HepG2 (cell line): ENCODE data around the gene CCND1. TPM values are rescaled to one million over a fixed set of nuclear protein-coding genes. Genes with fewer than 3 reads are reported as not detected.

Experiments
- ATAC-seq: fragments of 200-7000 bp; cut with Tn5 transposase; 3 replicates; pipeline ENCODE4 v1.9.1; 2020; ENCODE audit warnings: mild to moderate bottlenecking, moderate library complexity
- BruUV-seq: library from RNA; stranded (reverse); fragments of 400-500 nt; replicated peaks from 2 replicates; lab custom pipeline; 2021; lab: Mats Ljungman, UMichigan
- CTCF ChIA-PET: fragments of 300-600 bp; formaldehyde crosslinking; extraction: SDS; loops from one replicate; lab custom pipeline; 2021; ENCODE audit warnings: low total read pairs, inconsistent platforms, low intra/inter-chr PET ratio; lab: Yijun Ruan, JAX
- POLR2A ChIA-PET: fragments of 350-600 bp; sonication (Branson Sonifier 250); formaldehyde crosslinking; loops from one replicate; lab custom pipeline; 2020; ENCODE audit warnings: antibody characterized with exemption, inconsistent platforms; lab: Yijun Ruan, JAX
- DNase-seq: peaks from one replicate; pipeline ENCODE4 v3.0.0-alpha.2; 2015; ENCODE audit warnings: low spot score
- FAIRE-seq: peaks from 3 replicates; lab custom pipeline; 2011; peaks lifted over from hg19 to GRCh38; lab: Jason Lieb, UNC
- H2AFZ ChIP-seq: one replicate; pipeline ENCODE4 v1.6.1; 2011; ENCODE audit warnings: low read length, inconsistent platforms
- H3K27ac ChIP-seq: fragments of 300-600 bp; 3 replicates; pipeline ENCODE4 v1.8.0; 2011; ENCODE audit warnings: mixed run types, mild to moderate bottlenecking, mixed read lengths, low read length, inconsistent platforms; ENCODE audit not compliant: insufficient read depth; ENCODE audit errors: extremely low read length
- H3K27me3 ChIP-seq, 2 experiments: fragments of 200-600 bp in 1 of 2; 2 replicates in 1 of 2; 3 replicates in 1 of 2; pipeline versions ENCODE4 v1.6.0 to v1.8.0; 2011; ENCODE audit warnings: low read length in 2 of 2, mild to moderate bottlenecking in 2 of 2, moderate library complexity in 2 of 2, inconsistent platforms in 1 of 2; ENCODE audit not compliant: insufficient read depth in 2 of 2, control insufficient read depth in 1 of 2
- H3K36me3 ChIP-seq, 2 experiments: fragments of 200-600 bp in 1 of 2; replicated peaks in 1 of 2; 2 replicates in 1 of 2; 3 replicates in 1 of 2; pipeline versions ENCODE4 v1.5.1 to v1.8.0; 2011; ENCODE audit warnings: low read length in 2 of 2, inconsistent platforms in 1 of 2; ENCODE audit not compliant: insufficient read depth in 2 of 2, control insufficient read depth in 1 of 2
- H3K4me1 ChIP-seq: 2 replicates; pipeline ENCODE4 v1.5.1; 2012; ENCODE audit warnings: low read length, inconsistent platforms; ENCODE audit not compliant: insufficient read depth
- H3K4me2 ChIP-seq: 2 replicates; pipeline ENCODE4 v1.6.0; 2011; ENCODE audit warnings: low read depth, low read length, inconsistent platforms
- H3K4me3 ChIP-seq, 3 experiments: fragments of 200-600 bp in 1 of 3; sonication (generic), shearing (Covaris generic) in 1 of 3; replicated peaks in 1 of 3; 2 replicates each; pipeline ENCODE4 v1.5.1; 2011 to 2016; ENCODE audit warnings: low read length in 3 of 3, inconsistent platforms in 2 of 3, low read depth in 2 of 3, mild to moderate bottlenecking in 2 of 3, control low read depth in 1 of 3, mixed read lengths in 1 of 3; ENCODE audit not compliant: insufficient read depth in 1 of 3
- H3K79me2 ChIP-seq: one replicate; pipeline ENCODE4 v1.6.1; 2011; ENCODE audit warnings: low read length, inconsistent platforms; ENCODE audit not compliant: insufficient read depth
- H3K9ac ChIP-seq: 2 replicates; pipeline ENCODE4 v1.6.0; 2011; ENCODE audit warnings: mild to moderate bottlenecking, low read depth, low read length, inconsistent platforms; ENCODE audit not compliant: insufficient read depth
- H3K9me3 ChIP-seq: 2 replicates; pipeline ENCODE4 v1.5.1; 2012; ENCODE audit warnings: mild to moderate bottlenecking, low read length
- H4K20me1 ChIP-seq: 2 replicates; pipeline ENCODE4 v1.6.0; 2011; ENCODE audit warnings: inconsistent platforms, mild to moderate bottlenecking, low read length, moderate library complexity; ENCODE audit not compliant: insufficient read depth
- AGO2 ChIP-seq: fragments of 200-400 bp; formaldehyde crosslinking; optimal IDR thresholded peaks from 2 replicates; pipeline ENCODE3; 2017; ENCODE audit warnings: mild to moderate bottlenecking, low read depth, low read length, moderate library complexity
- ARNT ChIP-seq: fragments of 450-650 bp; IDR thresholded peaks from 2 replicates; pipeline ENCODE4 v1.6.1; 2017
- CENPBD1 ChIP-seq: sonication (generic); formaldehyde crosslinking; IDR thresholded peaks from 2 replicates; pipeline ENCODE4 v1.8.0; 2022; ENCODE audit warnings: missing genetic modification reagents, low read depth, mild to moderate bottlenecking, borderline replicate concordance
- HNF1B ChIP-seq: sonication (generic); formaldehyde crosslinking; IDR thresholded peaks from 2 replicates; pipeline ENCODE4 v1.5.1; 2020; ENCODE audit warnings: mild to moderate bottlenecking, moderate library complexity, missing genetic modification reagents
- MED1 ChIP-seq: sonication (generic); formaldehyde crosslinking; IDR thresholded peaks from 2 replicates; pipeline ENCODE4 v1.4.0; 2020; ENCODE audit warnings: missing genetic modification reagents
- MEIS2 ChIP-seq: sonication (generic); formaldehyde crosslinking; IDR thresholded peaks from 2 replicates; pipeline ENCODE4 v1.9.0; 2021; ENCODE audit warnings: mild to moderate bottlenecking, missing genetic modification reagents
- NR2F1 ChIP-seq, 2 experiments: fragments of 450-650 bp in 1 of 2; formaldehyde crosslinking in 1 of 2; IDR thresholded peaks; 2 replicates each; pipeline versions ENCODE4 v1.5.0 to v1.6.1; 2016 to 2020; ENCODE audit warnings: mild to moderate bottlenecking in 1 of 2, missing compliant biosample characterization in 1 of 2, missing genetic modification reagents in 1 of 2, moderate library complexity in 1 of 2
- PBX2 ChIP-seq: IDR thresholded peaks from 2 replicates; pipeline ENCODE4 v1.6.1; 2016; ENCODE audit warnings: control low read depth
- SMC3 ChIP-seq: IDR thresholded peaks from 2 replicates; pipeline ENCODE4 v1.6.1; 2011; ENCODE audit warnings: low read length, improper control_type of control experiment
- SP1 ChIP-seq, 2 experiments: fragments of 450-650 bp in 1 of 2; sonication (generic) in 1 of 2; formaldehyde crosslinking in 1 of 2; IDR thresholded peaks; 2 replicates each; pipeline versions ENCODE4 v1.4.0 to v1.6.1; 2016 to 2020; ENCODE audit warnings: missing genetic modification reagents in 1 of 2
- XBP1 ChIP-seq: sonication (generic); formaldehyde crosslinking; IDR thresholded peaks from 2 replicates; pipeline ENCODE4 v1.5.0; 2020; ENCODE audit warnings: missing genetic modification reagents
- ZBTB21 ChIP-seq: sonication (generic); formaldehyde crosslinking; IDR thresholded peaks from 2 replicates; pipeline ENCODE4 v1.4.0; 2020; ENCODE audit warnings: missing genetic modification reagents
- ZNF224 ChIP-seq: sonication (generic); formaldehyde crosslinking; IDR thresholded peaks from 2 replicates; pipeline ENCODE4 v1.5.0; 2020; ENCODE audit warnings: mild to moderate bottlenecking, missing genetic modification reagents
- ZNF605 ChIP-seq: sonication (generic); formaldehyde crosslinking; IDR thresholded peaks from 2 replicates; pipeline ENCODE4 v1.8.0; 2022; ENCODE audit warnings: mild to moderate bottlenecking, missing genetic modification reagents
- ZSCAN31 ChIP-seq: sonication (generic); formaldehyde crosslinking; IDR thresholded peaks from 2 replicates; pipeline ENCODE4 v1.5.0; 2020; ENCODE audit warnings: low read depth, mild to moderate bottlenecking, missing genetic modification reagents
- WGBS: methylation state at CpG from one replicate; pipeline ENCODE4 v1.1.6; 2017; ENCODE audit warnings: low lambda C conversion rate; 5-methylcytosine and 5-hydroxymethylcytosine counted together
- in situ Hi-C: cut with HindIII; loops from 2 replicates; pipeline ENCODE4 v1.10.0; 2017; ENCODE audit warnings: low pct_unique_long_range_greater_than_20kb; ENCODE audit not compliant: extremely low pct_ligation_motif_present
- intact Hi-C: fragments of 100-400 bp; cut with micrococcal nuclease; formaldehyde crosslinking; loops from one replicate; pipeline ENCODE4 v1.10.0; 2022; ENCODE audit not compliant: unreplicated experiment
- polyA plus RNA-seq, 8 experiments: library from polyadenylated mRNA; depleted of rRNA in 3 of 8; stranded (reverse) in 7 of 8; unstranded in 1 of 8; fragments of >200 nt; fragmentation: Illumina TruSeq in 4 of 8; extraction: Trizol in 4 of 8; gene quantifications; 2 replicates each; pipeline versions ENCODE4 v1.2.1 to v1.2.3, GENCODE V29; 2011 to 2016; ENCODE audit warnings: low read depth in 4 of 8, missing spikeins in 1 of 8, mixed read lengths in 1 of 8; ENCODE audit not compliant: insufficient read depth in 1 of 8
- total RNA-seq, 5 experiments: library from RNA; depleted of rRNA; stranded (reverse); fragments of >200 nt; fragmentation: Illumina TruSeq; extraction: Trizol; gene quantifications; 2 replicates each; pipeline ENCODE4 v1.2.3, GENCODE V29; 2016; ENCODE audit warnings: low read depth in 1 of 5

Gene CCND1
- total and polyA plus RNA-seq, 2 of the 13 experiments (the other 11 are each of a cell fraction or from before 2014, with no cell fraction given), result 107 to 136 TPM

GRCh38 chr11:69669486-69669885 is 28.5 kb downstream of the CCND1 start:
- 93% methylated on average over 19 of the region's 19 CpGs for WGBS
- CTCF ChIA-PET, result interaction anchor here (0.7 to 2.9 kb wide), 4 partner anchors 7 to 568 kb away, joined by 3 to 26 read pairs (median 12); no protein-coding TSS in a partner anchor

GRCh38 chr11:69670158-69670845 is 29.3 kb downstream of the CCND1 start:
- Histone ChIP-seq H3K9ac (0 out of 2 replicates have a peak overlapping the region, but pooled peaks have one; percentile 48), H3K36me3 (peaks cover 4 to 17% of the 10 kb centered on the region in 2 experiments; a peak in 4 of 5 replicates), H3K4me2 (peak overlapping the region; percentile 38), H3K9me3 (no peaks in the 10 kb centered on the region), H4K20me1 (peaks cover 3% of the 10 kb centered on the region; the same call in 1 of the 2 replicates), H2AFZ (no peak overlapping the region), H3K27ac (peak overlapping the region; percentile 39), H3K27me3 (no peaks in the 10 kb centered on the region), H3K79me2 (peaks cover 20% of the 10 kb centered on the region), H3K4me1 (peaks cover 58% of the 10 kb centered on the region), H3K4me3 (0 out of 6 replicates have a peak overlapping the region, but pooled peaks of 2 of the 3 experiments have one; percentile 13 to 18)
- FAIRE-seq (peak; percentile 91), DNase-seq (peak; percentile 77), ATAC-seq (peak; percentile 52)
- BruUV-seq, result no TSS peak
- intact Hi-C loops (loop anchor here (1.0 kb wide), 3 partner anchors 16 to 569 kb away; no protein-coding TSS in a partner anchor), in situ Hi-C loops (loop anchor here (10.0 kb wide), 1 partner anchor 566 kb away; no protein-coding TSS in a partner anchor)
- POLR2A ChIA-PET, result interaction anchor here (0.6 to 8.9 kb wide), 4 partner anchors 13 to 40 kb away, joined by 3 to 128 read pairs (median 18); partner anchors contain the start of gene CCND1
- WGBS, result 57% methylated on average over 12 of the region's 18 CpGs
- CTCF ChIA-PET, result interaction anchor here (0.7 to 2.9 kb wide), 5 partner anchors 8 to 569 kb away, joined by 3 to 26 read pairs (median 9); no protein-coding TSS in a partner anchor
- TF ChIP-seq HNF1B (CRISPR knock-in tag) (no peak), MEIS2 (CRISPR knock-in tag) (peak; percentile 53; the same call in 1 of the 2 replicates), PBX2 (CRISPR knock-in tag) (no peak), ZSCAN31 (CRISPR knock-in tag) (0 out of 2 replicates have a peak, but pooled peaks have one; percentile 13), ZBTB21 (CRISPR knock-in tag) (no peak), XBP1 (no peak), ZNF224 (no peak), ARNT (no peak), SP1 (IDR thresholded peaks at IDR 0.05) (no peak), SP1 (CRISPR knock-in tag; IDR thresholded peaks at IDR 0.05) (no peak), CENPBD1 (no peak), MED1 (peak; percentile 70), SMC3 (peak; percentile 90), ZNF605 (CRISPR knock-in tag) (no peak)

More at GRCh38 chr11:69669486-69669885, 28.5 kb downstream of the CCND1 start:
- no peak for FAIRE-seq
- TF ChIP-seq AGO2 (peak; percentile 9), NR2F1 (CRISPR knock-in tag; IDR thresholded peaks at IDR 0.05) (no peak)
- POLR2A ChIA-PET, result interaction anchor here (1.6 to 8.9 kb wide), 3 partner anchors 12 to 28 kb away, joined by 3 to 128 read pairs (median 30); partner anchors contain the start of gene CCND1
- Histone ChIP-seq H3K27ac (peak overlapping the region; percentile 40), H4K20me1 (no peaks in the 10 kb centered on the region), H3K27me3 (no peaks in the 10 kb centered on the region), H3K36me3 (peaks cover 4 to 22% of the 10 kb centered on the region in 2 experiments; a peak in 4 of 5 replicates), H3K79me2 (peaks cover 13% of the 10 kb centered on the region), H3K9me3 (no peaks in the 10 kb centered on the region), H3K4me2 (no peak overlapping the region), H3K4me1 (peaks cover 58% of the 10 kb centered on the region), H3K4me3 (no peak overlapping the region), H2AFZ (no peak overlapping the region), H3K9ac (peak overlapping the region; percentile 28; the same call in 1 of the 2 replicates)
- no peak for ATAC-seq
- intact Hi-C loops, result no loop called here
- no TSS peak for BruUV-seq
- DNase-seq, result no peak
- in situ Hi-C loops, result no loop called here
